Uterus (tissue), 2 donors: ENCODE results near the gene KCNMA1.

ENCODE experiments used
- POLR2A ChIP-seq, 2 donors: fragments of 450-650 bp; IDR thresholded peaks; one replicate each; pipeline ENCODE4 v1.6.1; 2016; ENCODE audit warnings: antibody characterized with exemption in 2 of 2, mild to moderate bottlenecking in 1 of 2, moderate library complexity in 1 of 2
- TF ChIP-seq, protein P1 (sequence below), 4 experiments: fragments of 200-600 bp in 2 of 4; fragments of 450-650 bp in 2 of 4; sonication (generic) in 2 of 4; IDR thresholded peaks; one replicate each; pipeline ENCODE4 v1.5.1; 2016 to 2019; ENCODE audit warnings: antibody characterized with exemption in 4 of 4, mild to moderate bottlenecking in 2 of 4, moderate library complexity in 1 of 4

DNA sequence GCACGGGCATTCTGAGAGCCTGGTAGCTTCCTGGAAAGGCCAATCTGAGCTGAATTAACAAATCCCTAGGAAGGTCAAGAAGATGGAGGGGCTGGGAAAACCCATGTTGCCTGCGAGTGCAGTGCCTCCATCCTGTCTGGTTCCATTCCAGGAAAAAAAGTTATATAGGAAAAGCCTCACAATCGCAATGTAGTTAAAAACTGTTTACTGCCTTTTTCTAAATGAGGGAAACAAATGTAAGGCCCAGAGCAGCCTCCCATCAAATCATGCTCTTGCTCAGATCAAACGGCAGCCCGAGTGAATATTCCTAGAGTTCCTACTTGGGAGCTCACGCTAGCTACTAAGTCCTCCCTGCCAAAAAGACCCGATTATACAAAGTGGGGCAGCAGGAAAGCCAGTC lies 179.9 kb downstream of the KCNMA1 start:
- TF ChIP-seq, protein P1, sequence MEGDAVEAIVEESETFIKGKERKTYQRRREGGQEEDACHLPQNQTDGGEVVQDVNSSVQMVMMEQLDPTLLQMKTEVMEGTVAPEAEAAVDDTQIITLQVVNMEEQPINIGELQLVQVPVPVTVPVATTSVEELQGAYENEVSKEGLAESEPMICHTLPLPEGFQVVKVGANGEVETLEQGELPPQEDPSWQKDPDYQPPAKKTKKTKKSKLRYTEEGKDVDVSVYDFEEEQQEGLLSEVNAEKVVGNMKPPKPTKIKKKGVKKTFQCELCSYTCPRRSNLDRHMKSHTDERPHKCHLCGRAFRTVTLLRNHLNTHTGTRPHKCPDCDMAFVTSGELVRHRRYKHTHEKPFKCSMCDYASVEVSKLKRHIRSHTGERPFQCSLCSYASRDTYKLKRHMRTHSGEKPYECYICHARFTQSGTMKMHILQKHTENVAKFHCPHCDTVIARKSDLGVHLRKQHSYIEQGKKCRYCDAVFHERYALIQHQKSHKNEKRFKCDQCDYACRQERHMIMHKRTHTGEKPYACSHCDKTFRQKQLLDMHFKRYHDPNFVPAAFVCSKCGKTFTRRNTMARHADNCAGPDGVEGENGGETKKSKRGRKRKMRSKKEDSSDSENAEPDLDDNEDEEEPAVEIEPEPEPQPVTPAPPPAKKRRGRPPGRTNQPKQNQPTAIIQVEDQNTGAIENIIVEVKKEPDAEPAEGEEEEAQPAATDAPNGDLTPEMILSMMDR (IDR thresholded peaks at IDR 0.05), result no peak
- TF ChIP-seq POLR2A (IDR thresholded peaks at IDR 0.05), result no peak
